HG03097 (cell line): ENCODE data around the gene SIGLEC9.
A peak's percentile ranks its signal among the peaks of the same experiment; 100 is the strongest.

Experiments
- ATAC-seq: cut with Tn5 transposase; IDR thresholded peaks from one replicate; pipeline ENCODE4 v1.9.1; 2021; ENCODE audit not compliant: unreplicated experiment, low FRiP score

SIGLEC9 gene

GRCh38 chr19:51096473-51097165, 28.1 kb upstream of the SIGLEC9 start:
- ATAC-seq: no peak

- no peak for ATAC-seq
These were observed 27.5 kb upstream of the SIGLEC9 start for GRCh38 chr19:51097166-51097738.

GRCh38 chr19:51097796-51098195, 26.9 kb upstream of the SIGLEC9 start:
- ATAC-seq: no peak

GRCh38 chr19:51098365-51099046, 26.2 kb upstream of the SIGLEC9 start:
- ATAC-seq: no peak

GRCh38 chr19:51099047-51099382, 25.7 kb upstream of the SIGLEC9 start:
- ATAC-seq: no peak

GRCh38 chr19:51100601-51101000, 24.1 kb upstream of the SIGLEC9 start:
- ATAC-seq: no peak

- ATAC-seq: no peak
These were observed 23.4 kb upstream of the SIGLEC9 start for GRCh38 chr19:51101171-51101865.

GRCh38 chr19:51102991-51103390, 21.7 kb upstream of the SIGLEC9 start:
- ATAC-seq: no peak

GRCh38 chr19:51103926-51104341, 20.8 kb upstream of the SIGLEC9 start:
- ATAC-seq: no peak

- ATAC-seq: no peak
These were observed 17.2 kb upstream of the SIGLEC9 start for GRCh38 chr19:51107406-51108065.

- ATAC-seq: peak; percentile 95
These were observed 16.5 kb upstream of the SIGLEC9 start, which contains the start of gene CTU1 for GRCh38 chr19:51108066-51108804. TSS of gene CTU1 (minus strand) at chr19:51108409. CDS start at chr19:51104569, 3,840 bp downstream.

GRCh38 chr19:51108805-51109146, 15.9 kb upstream of the SIGLEC9 start:
- peak; percentile 19 for ATAC-seq

GRCh38 chr19:51110666-51110971, 14.1 kb upstream of the SIGLEC9 start:
- no peak for ATAC-seq

GRCh38 chr19:51111606-51112005, 13.1 kb upstream of the SIGLEC9 start:
- no peak for ATAC-seq

- ATAC-seq: no peak
These were observed 10.5 kb upstream of the SIGLEC9 start for GRCh38 chr19:51114087-51114729.

- no peak for ATAC-seq
These were observed 7.9 kb upstream of the SIGLEC9 start for GRCh38 chr19:51116736-51117286.

GRCh38 chr19:51119101-51119500, 5.6 kb upstream of the SIGLEC9 start:
- ATAC-seq: no peak

- ATAC-seq: no peak
These were observed 5.1 kb upstream of the SIGLEC9 start for GRCh38 chr19:51119611-51120010.

GRCh38 chr19:51120160-51120559, 4.5 kb upstream of the SIGLEC9 start:
- no peak for ATAC-seq

GRCh38 chr19:51121257-51121656, 3.4 kb upstream of the SIGLEC9 start:
- no peak for ATAC-seq
